ENCODE results near the gene QRSL1. TPM values are rescaled to one million over a fixed set of nuclear protein-coding genes. Genes with fewer than 3 reads are reported as not detected.

The QRSL1 gene
- total RNA-seq, 2 donors from 2014 or later = 16.0 to 21.1 TPM

GRCh38 chr6:106674541-106675229, 45.3 kb downstream of the QRSL1 start:
- H3K27me3 ChIP-seq = no peaks in the 10 kb centered on the region
- no peak overlapping the region for H3K9ac ChIP-seq (ENCODE audit: low read depth in 2 of 2, low read length in 2 of 2)
- H3K4me3 ChIP-seq = no peak overlapping the region
- DNase-seq = no peak
- intact Hi-C loops (cut with DNase I) = no loop called here
- H3K36me3 ChIP-seq = no peaks in the 10 kb centered on the region
- H3K9me3 ChIP-seq = no peaks in the 10 kb centered on the region
- TF ChIP-seq CTCF (IDR thresholded peaks at IDR 0.05) = no peak
- no peaks in the 10 kb centered on the region for H3K4me1 ChIP-seq
- no peak overlapping the region for H3K27ac ChIP-seq

GRCh38 chr6:106677282-106677681, 47.9 kb downstream of the QRSL1 start:
- peak; percentile 63 for DNase-seq
- no peaks in the 10 kb centered on the region for H3K36me3 ChIP-seq
- TF ChIP-seq CTCF (IDR thresholded peaks at IDR 0.05) = no peak
- no peaks in the 10 kb centered on the region for H3K27me3 ChIP-seq
- H3K27ac ChIP-seq = no peak overlapping the region
- intact Hi-C loops (cut with DNase I) = no loop called here
- no peak overlapping the region for H3K4me3 ChIP-seq
- no peaks in the 10 kb centered on the region for H3K9me3 ChIP-seq
- H3K9ac ChIP-seq (ENCODE audit: low read depth in 2 of 2, low read length in 2 of 2) = no peak overlapping the region
- H3K4me1 ChIP-seq = no peaks in the 10 kb centered on the region

- no peaks in the 10 kb centered on the region for H3K4me1 ChIP-seq
- DNase-seq = no peak
- no peak overlapping the region for H3K9ac ChIP-seq (ENCODE audit: low read depth in 2 of 2, low read length in 2 of 2)
- H3K27ac ChIP-seq = no peak overlapping the region
- H3K9me3 ChIP-seq = no peaks in the 10 kb centered on the region
- TF ChIP-seq CTCF (IDR thresholded peaks at IDR 0.05) = no peak
- no peaks in the 10 kb centered on the region for H3K27me3 ChIP-seq
- no peaks in the 10 kb centered on the region for H3K36me3 ChIP-seq
- intact Hi-C loops (cut with DNase I) = no loop called here
- H3K4me3 ChIP-seq = no peak overlapping the region
Observed at GRCh38 chr6:106684011-106684410, 54.6 kb downstream of the QRSL1 start.

GRCh38 chr6:106685833-106686232, 56.5 kb downstream of the QRSL1 start:
- H3K27ac ChIP-seq = no peak overlapping the region
- H3K9ac ChIP-seq (ENCODE audit: low read depth in 2 of 2, low read length in 2 of 2) = no peak overlapping the region
- intact Hi-C loops (cut with DNase I) = no loop called here
- H3K27me3 ChIP-seq = no peaks in the 10 kb centered on the region
- no peak for TF ChIP-seq CTCF (IDR thresholded peaks at IDR 0.05)
- H3K4me1 ChIP-seq = no peaks in the 10 kb centered on the region
- no peak overlapping the region for H3K4me3 ChIP-seq
- H3K9me3 ChIP-seq = no peaks in the 10 kb centered on the region
- no peaks in the 10 kb centered on the region for H3K36me3 ChIP-seq
- no peak for DNase-seq

- Histone ChIP-seq H3K27me3 (no peaks in the 10 kb centered on the region), H3K4me3 (no peak overlapping the region), H3K36me3 (no peaks in the 10 kb centered on the region), H3K27ac (no peak overlapping the region), H3K9me3 (no peaks in the 10 kb centered on the region), H3K9ac (ENCODE audit: low read depth in 2 of 2, low read length in 2 of 2) (no peak overlapping the region), H3K4me1 (no peaks in the 10 kb centered on the region)
- no peak for DNase-seq
- intact Hi-C loops (cut with DNase I) = no loop called here
- TF ChIP-seq CTCF (IDR thresholded peaks at IDR 0.05) = no peak
Observed at GRCh38 chr6:106688177-106688951, 59.0 kb downstream of the QRSL1 start.
